Measurements from ENCODE around the gene PHF21A. TPM values are rescaled to one million over a fixed set of nuclear protein-coding genes. Genes with fewer than 3 reads are reported as not detected.

PHF21A gene
- total and polyA plus RNA-seq, 4 donors = 3.6 to 8.5 (median 6.2) TPM

GRCh38 chr11:46114378-46114777, 6.9 kb downstream of the PHF21A start:
- no peak overlapping the region for H3K4me3 ChIP-seq (ENCODE audit: low read depth in 1 of 3, low read length in 3 of 3)
- H3K9ac ChIP-seq (ENCODE audit: low read depth in 1 of 2, low read length in 2 of 2) = no peak overlapping the region
- H3K36me3 ChIP-seq (ENCODE audit: control insufficient read depth in 4 of 4, insufficient read depth in 3 of 4, low read depth in 1 of 4, low read length in 3 of 4) = no peaks in the 10 kb centered on the region
- no peak for DNase-seq (ENCODE audit: low spot score)
- H3K27me3 ChIP-seq (ENCODE audit: control insufficient read depth in 4 of 4, insufficient read depth in 4 of 4, low read length in 3 of 4) = no peaks in the 10 kb centered on the region
- no peaks in the 10 kb centered on the region for H3K9me3 ChIP-seq (ENCODE audit: control insufficient read depth in 4 of 4, low read length in 3 of 4)
- H3K4me1 ChIP-seq (ENCODE audit: control insufficient read depth in 4 of 4, insufficient read depth in 4 of 4, low read length in 3 of 4) = peaks cover 0 to 8% (median 4%) of the 10 kb centered on the region in 4 donors
- WGBS = 90% methylated on average over 4 of the region's 4 CpGs
- no peak overlapping the region for H3K27ac ChIP-seq (ENCODE audit: low read depth in 1 of 2, low read length in 2 of 2)
- TF ChIP-seq RAD21 (IDR thresholded peaks at IDR 0.05) (no peak), RXRA (IDR thresholded peaks at IDR 0.05) (no peak), ATF3 (IDR thresholded peaks at IDR 0.05) (no peak), REST (IDR thresholded peaks at IDR 0.05) (no peak), NR2F2 (IDR thresholded peaks at IDR 0.05) (no peak), FOXA1 (IDR thresholded peaks at IDR 0.05) (no peak), ZBTB33 (IDR thresholded peaks at IDR 0.05) (no peak), GABPA (IDR thresholded peaks at IDR 0.05 in 1 of 2, conservative IDR thresholded peaks at IDR 0.05 in 1 of 2) (no peak), HNF4G (IDR thresholded peaks at IDR 0.05) (no peak), SP1 (IDR thresholded peaks at IDR 0.05) (no peak)

GRCh38 chr11:46112961-46113607, 8.2 kb downstream of the PHF21A start:
- no peaks in the 10 kb centered on the region for H3K36me3 ChIP-seq (ENCODE audit: control insufficient read depth in 4 of 4, insufficient read depth in 3 of 4, low read depth in 1 of 4, low read length in 3 of 4)
- H3K4me3 ChIP-seq (ENCODE audit: low read depth in 1 of 3, low read length in 3 of 3) = no peak overlapping the region
- WGBS = 74% methylated on average over 9 of the region's 9 CpGs
- H3K9ac ChIP-seq (ENCODE audit: low read depth in 1 of 2, low read length in 2 of 2) = peak overlapping the region in 1 of 2 donors; percentile 27
- no peak for DNase-seq (ENCODE audit: low spot score)
- no peaks in the 10 kb centered on the region for H3K27me3 ChIP-seq (ENCODE audit: control insufficient read depth in 4 of 4, insufficient read depth in 4 of 4, low read length in 3 of 4)
- no peak overlapping the region for H3K27ac ChIP-seq (ENCODE audit: low read depth in 1 of 2, low read length in 2 of 2)
- H3K9me3 ChIP-seq (ENCODE audit: control insufficient read depth in 4 of 4, low read length in 3 of 4) = no peaks in the 10 kb centered on the region
- H3K4me1 ChIP-seq (ENCODE audit: control insufficient read depth in 4 of 4, insufficient read depth in 4 of 4, low read length in 3 of 4) = peaks cover 0 to 2% (median 0%) of the 10 kb centered on the region in 4 donors
- TF ChIP-seq HNF4A (conservative IDR thresholded peaks at IDR 0.05) (no peak), GABPA (IDR thresholded peaks at IDR 0.05 in 1 of 2, conservative IDR thresholded peaks at IDR 0.05 in 1 of 2) (peak in 1 of 2 donors; percentile 17), RXRA (IDR thresholded peaks at IDR 0.05) (no peak), NR2F2 (IDR thresholded peaks at IDR 0.05) (no peak), YY1 (IDR thresholded peaks at IDR 0.05) (peak; percentile 56), HNF4G (IDR thresholded peaks at IDR 0.05) (no peak), MAX (IDR thresholded peaks at IDR 0.05) (no peak), ATF3 (IDR thresholded peaks at IDR 0.05) (no peak), SP1 (IDR thresholded peaks at IDR 0.05) (peak; percentile 11), ZBTB33 (IDR thresholded peaks at IDR 0.05) (no peak), TAF1 (conservative IDR thresholded peaks at IDR 0.05) (no peak), FOXA2 (IDR thresholded peaks at IDR 0.05) (no peak), JUND (IDR thresholded peaks at IDR 0.05) (no peak), CTCF (IDR thresholded peaks at IDR 0.05; ENCODE audit: low read depth, low read length, missing input control) (no peak), RAD21 (IDR thresholded peaks at IDR 0.05) (no peak)
